Embryonic facial prominence (tissue), 1 donor: ENCODE results near the gene GPC6.

Experiments
- DNase-seq: peaks from one replicate; pipeline ENCODE4 v3.0.0-alpha.2; 2016; ENCODE audit errors: extremely low spot score

Gene GPC6

GRCh38 chr13:93499991-93500390, 273.4 kb downstream of the GPC6 start:
- no peak for DNase-seq

DNA sequence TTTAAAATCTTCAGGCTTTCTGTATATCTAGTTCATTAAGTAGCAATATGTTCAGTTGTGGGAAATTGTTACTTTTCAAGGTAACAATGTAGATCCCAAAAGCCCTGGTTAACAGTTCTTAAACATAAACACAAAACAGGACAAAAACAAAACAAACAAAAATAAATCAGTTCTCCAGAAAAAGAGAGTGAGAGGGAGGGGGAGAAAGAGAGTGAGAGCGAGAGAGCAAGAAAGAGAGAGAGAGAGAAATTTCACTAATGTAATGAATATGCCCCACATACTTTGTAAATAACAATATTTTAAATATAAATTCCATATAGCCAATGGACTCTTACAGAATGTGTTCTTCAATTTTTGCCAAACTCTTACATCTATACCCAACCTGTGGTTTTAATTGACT, 275.5 kb downstream of the GPC6 start:
- no peak for DNase-seq

- DNase-seq, result no peak
Measured at GRCh38 chr13:93502987-93503615, 276.5 kb downstream of the GPC6 start.

GRCh38 chr13:93505104-93505952, 278.7 kb downstream of the GPC6 start:
- no peak for DNase-seq

- DNase-seq, result no peak
Measured at GRCh38 chr13:93511011-93511410, 284.4 kb downstream of the GPC6 start.

DNA sequence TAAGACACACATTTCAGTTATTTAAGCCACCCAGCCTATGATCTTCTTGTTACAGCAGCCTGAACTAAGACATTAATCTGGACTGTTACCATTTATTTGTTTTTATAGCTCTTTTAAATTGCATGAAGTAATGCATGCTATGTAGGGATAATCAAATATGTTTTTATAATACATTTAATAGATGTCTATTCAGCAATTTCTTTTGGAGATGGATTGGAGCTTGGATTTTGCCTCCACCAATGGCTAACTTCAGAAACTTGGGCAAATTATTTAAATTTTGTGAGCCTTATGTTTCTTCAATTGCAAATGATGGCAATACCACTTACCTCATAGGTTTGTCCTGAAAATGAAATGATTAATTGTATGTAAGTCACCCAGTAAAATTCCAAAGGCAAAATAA, 288.7 kb downstream of the GPC6 start:
- no peak for DNase-seq

GRCh38 chr13:93517658-93518057, 291.1 kb downstream of the GPC6 start:
- no peak for DNase-seq

GRCh38 chr13:93521307-93521706, 294.7 kb downstream of the GPC6 start:
- no peak for DNase-seq

GRCh38 chr13:93522501-93522900, 295.9 kb downstream of the GPC6 start:
- no peak for DNase-seq

- DNase-seq, result no peak
Measured at GRCh38 chr13:93525087-93525486, 298.5 kb downstream of the GPC6 start.

GRCh38 chr13:93527748-93528297, 301.2 kb downstream of the GPC6 start:
- no peak for DNase-seq

- DNase-seq, result no peak
Measured at GRCh38 chr13:93529961-93530360, 303.4 kb downstream of the GPC6 start.

DNA sequence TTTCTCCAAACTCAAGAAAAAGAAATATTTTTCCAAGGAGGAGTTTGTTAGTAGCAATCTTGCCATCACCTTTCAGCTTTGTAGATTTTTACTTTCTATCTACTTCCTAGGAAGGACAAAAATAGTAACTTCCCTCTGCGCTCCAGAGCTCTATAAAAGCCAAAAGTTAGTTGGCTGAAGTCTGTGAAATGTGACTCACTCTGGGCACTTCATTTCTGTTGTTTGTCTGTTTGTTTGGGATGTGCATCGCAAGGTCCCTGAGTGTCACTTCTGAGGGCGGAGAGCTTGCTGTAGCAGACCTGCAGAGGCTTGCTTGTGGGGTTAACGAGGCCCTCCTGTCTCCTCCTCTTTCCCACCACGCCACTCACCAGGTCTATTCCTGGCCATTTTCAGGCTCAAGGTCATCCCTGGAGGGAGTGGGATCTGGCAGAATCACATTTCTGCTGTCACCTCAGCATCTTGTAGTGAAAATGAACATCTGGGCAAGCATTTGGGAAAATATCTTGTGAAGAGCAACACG, 307.6 kb downstream of the GPC6 start:
- DNase-seq, result no peak

GRCh38 chr13:93535251-93535650, 308.6 kb downstream of the GPC6 start:
- DNase-seq, result no peak

DNA sequence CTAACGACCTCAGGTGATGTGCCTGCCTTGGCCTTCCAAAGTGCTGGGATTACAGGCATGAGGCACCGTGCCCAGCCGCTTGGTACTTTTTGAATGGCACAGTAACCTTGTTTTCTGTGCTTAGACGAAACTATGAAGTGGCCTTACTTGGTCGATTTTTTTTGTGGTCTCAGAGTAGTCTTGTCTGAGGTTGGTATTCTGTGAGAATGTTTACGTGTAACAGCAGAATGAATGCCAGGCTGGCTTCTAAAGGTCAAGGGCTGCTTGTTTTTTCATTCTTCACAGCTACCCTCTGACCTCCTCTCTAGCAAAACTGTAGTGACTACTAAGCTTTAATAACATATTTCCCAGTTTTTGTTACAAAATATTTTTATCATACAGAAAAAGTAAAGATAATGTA, 313.3 kb downstream of the GPC6 start:
- no peak for DNase-seq

GRCh38 chr13:93547886-93548285, 321.3 kb downstream of the GPC6 start:
- no peak for DNase-seq

DNA sequence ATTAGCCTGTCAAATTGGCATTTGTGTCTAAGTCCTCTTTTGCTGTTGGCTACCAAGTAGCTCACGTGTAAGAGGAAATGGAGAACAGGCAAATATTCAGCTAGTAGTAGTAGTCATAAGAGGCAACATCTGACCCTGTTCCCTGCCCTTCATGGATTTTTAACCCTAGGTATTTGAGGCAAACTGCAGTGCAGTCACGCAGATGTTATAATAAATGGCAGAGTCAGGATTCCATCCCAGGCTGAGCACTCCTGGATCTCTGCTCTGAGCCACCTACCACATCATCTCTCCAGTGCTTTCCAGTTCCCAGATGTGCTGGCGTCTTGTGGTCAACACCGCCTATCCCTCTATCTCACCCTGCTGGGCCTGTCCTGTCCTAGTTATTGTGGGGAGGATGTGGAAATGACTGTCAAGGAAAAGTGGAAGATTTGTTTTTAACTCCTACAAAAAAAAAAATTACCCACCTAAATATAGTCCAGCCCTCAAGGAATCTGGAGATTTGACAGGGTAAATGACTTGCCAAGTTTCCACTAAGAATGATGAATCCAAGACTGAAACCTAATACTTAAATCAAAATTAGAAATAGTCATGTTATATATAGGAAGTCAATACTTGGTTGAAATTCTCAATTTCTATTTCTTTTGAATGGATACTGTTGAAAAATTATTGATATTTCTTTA, 322.9 kb downstream of the GPC6 start:
- no peak for DNase-seq

DNA sequence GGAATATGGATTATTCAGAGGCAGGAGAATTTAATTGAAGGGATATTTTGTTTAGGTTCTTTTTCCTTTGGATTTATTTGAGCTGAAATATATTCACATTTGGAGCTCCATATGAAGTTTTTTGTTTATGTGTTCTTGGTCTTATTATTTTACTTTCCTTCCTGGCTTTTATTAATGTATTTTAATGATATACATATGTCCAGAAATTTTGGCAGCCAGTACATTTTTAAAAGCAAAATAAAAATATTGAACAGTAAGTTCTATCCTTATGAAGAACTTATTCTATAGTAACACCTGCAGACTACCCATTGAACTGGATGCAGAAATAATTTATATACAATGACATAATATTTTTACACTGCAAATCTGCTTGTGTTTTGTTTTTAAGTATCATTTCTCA, 323.6 kb downstream of the GPC6 start:
- DNase-seq, result no peak

DNA sequence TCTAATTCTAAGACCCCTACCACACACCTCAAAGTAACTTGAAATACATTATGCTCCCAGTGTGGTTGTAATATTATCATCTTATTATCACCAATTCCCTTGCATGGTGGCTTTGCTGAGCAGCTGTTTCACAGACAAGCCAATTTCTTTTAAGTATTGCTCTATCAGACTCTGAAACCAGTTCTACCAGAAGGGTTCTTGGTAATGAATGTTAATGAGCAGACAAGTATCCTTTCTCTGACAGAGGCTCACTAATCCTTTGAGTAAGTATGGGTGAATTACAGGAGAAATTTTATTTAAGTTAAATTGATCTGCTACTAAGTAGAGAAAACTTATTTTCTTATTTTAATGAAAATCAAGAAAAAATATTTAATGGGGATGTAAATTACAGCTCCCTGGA, 326.0 kb downstream of the GPC6 start:
- DNase-seq, result no peak

GRCh38 chr13:93554514-93554913, 327.9 kb downstream of the GPC6 start:
- no peak for DNase-seq

GRCh38 chr13:93558637-93559036, 332.0 kb downstream of the GPC6 start:
- no peak for DNase-seq

DNA sequence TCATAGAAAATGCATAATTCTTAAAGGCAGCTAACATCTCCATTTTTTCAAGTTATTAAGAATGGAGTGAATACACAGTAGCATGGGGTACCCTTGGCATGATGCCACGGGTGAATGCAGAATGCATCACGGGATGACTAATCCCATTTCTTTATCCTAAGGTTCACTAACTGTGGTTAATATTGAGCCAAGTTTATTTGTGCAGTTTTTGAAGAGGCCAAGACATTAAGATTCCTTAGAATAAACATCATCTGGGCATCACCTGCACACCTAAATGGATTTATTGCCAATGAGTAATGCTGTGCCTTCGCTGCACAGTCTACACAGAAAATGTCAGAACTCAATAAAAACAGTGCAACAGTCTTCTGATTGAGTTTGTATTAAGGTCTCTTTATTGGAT, 333.1 kb downstream of the GPC6 start:
- DNase-seq, result no peak
